ENCODE data around the gene RNF43. TPM values are rescaled to one million over a fixed set of nuclear protein-coding genes. Genes with fewer than 3 reads are reported as not detected.

RNF43 gene
- total and polyA plus RNA-seq, 2 of the 13 experiments (the other 11 are each of a cell fraction or from before 2014, with no cell fraction given) = 31.0 to 53.4 TPM

GRCh38 chr17:58417300-58418092, at the start of gene RNF43 (continued):
- TF ChIP-seq HMGXB3 (CRISPR knock-in tag; IDR thresholded peaks at IDR 0.05; ENCODE audit: borderline replicate concordance) (peak; percentile 88), SIN3A (IDR thresholded peaks at IDR 0.05; ENCODE audit: borderline replicate concordance, low read depth, low read length) (peak; percentile 95), ZNF678 (CRISPR knock-in tag; IDR thresholded peaks at IDR 0.05) (no peak), ZNF776 (CRISPR knock-in tag; IDR thresholded peaks at IDR 0.05) (no peak), AGO2 (optimal IDR thresholded peaks at IDR 0.05; ENCODE audit: low read depth, low read length) (no peak), ZNF788 (CRISPR knock-in tag; IDR thresholded peaks at IDR 0.05; ENCODE audit: borderline replicate concordance) (peak; percentile 93; the same call in 1 of the 2 replicates), ZSCAN29 (CRISPR knock-in tag; conservative IDR thresholded peaks at IDR 0.05) (peak; percentile 74; the same call in 1 of the 2 replicates), MIXL1 (CRISPR knock-in tag; IDR thresholded peaks at IDR 0.05) (peak; percentile 96), NFKB2 (CRISPR knock-in tag; IDR thresholded peaks at IDR 0.05; ENCODE audit: borderline replicate concordance) (peak; percentile 70; the same call in 1 of the 2 replicates)
- TF ChIP-seq, protein P1, sequence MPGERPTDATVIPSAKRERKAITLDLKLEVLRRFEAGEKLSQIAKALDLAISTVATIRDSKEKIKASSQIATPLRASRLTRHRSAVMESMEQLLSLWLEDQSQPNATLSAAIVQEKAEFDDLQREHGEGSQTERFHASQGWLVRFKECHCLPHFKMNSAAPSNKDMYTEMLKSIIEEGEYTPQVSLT (CRISPR knock-in tag; IDR thresholded peaks at IDR 0.05; ENCODE audit: borderline replicate concordance, low read depth) = 0 out of 2 replicates have a peak, but pooled peaks have one; percentile 94
- TF ChIP-seq, protein P2, sequence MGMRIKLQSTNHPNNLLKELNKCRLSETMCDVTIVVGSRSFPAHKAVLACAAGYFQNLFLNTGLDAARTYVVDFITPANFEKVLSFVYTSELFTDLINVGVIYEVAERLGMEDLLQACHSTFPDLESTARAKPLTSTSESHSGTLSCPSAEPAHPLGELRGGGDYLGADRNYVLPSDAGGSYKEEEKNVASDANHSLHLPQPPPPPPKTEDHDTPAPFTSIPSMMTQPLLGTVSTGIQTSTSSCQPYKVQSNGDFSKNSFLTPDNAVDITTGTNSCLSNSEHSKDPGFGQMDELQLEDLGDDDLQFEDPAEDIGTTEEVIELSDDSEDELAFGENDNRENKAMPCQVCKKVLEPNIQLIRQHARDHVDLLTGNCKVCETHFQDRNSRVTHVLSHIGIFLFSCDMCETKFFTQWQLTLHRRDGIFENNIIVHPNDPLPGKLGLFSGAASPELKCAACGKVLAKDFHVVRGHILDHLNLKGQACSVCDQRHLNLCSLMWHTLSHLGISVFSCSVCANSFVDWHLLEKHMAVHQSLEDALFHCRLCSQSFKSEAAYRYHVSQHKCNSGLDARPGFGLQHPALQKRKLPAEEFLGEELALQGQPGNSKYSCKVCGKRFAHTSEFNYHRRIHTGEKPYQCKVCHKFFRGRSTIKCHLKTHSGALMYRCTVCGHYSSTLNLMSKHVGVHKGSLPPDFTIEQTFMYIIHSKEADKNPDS (CRISPR knock-in tag; IDR thresholded peaks at IDR 0.05) = peak; percentile 99
- TF ChIP-seq, protein P3, sequence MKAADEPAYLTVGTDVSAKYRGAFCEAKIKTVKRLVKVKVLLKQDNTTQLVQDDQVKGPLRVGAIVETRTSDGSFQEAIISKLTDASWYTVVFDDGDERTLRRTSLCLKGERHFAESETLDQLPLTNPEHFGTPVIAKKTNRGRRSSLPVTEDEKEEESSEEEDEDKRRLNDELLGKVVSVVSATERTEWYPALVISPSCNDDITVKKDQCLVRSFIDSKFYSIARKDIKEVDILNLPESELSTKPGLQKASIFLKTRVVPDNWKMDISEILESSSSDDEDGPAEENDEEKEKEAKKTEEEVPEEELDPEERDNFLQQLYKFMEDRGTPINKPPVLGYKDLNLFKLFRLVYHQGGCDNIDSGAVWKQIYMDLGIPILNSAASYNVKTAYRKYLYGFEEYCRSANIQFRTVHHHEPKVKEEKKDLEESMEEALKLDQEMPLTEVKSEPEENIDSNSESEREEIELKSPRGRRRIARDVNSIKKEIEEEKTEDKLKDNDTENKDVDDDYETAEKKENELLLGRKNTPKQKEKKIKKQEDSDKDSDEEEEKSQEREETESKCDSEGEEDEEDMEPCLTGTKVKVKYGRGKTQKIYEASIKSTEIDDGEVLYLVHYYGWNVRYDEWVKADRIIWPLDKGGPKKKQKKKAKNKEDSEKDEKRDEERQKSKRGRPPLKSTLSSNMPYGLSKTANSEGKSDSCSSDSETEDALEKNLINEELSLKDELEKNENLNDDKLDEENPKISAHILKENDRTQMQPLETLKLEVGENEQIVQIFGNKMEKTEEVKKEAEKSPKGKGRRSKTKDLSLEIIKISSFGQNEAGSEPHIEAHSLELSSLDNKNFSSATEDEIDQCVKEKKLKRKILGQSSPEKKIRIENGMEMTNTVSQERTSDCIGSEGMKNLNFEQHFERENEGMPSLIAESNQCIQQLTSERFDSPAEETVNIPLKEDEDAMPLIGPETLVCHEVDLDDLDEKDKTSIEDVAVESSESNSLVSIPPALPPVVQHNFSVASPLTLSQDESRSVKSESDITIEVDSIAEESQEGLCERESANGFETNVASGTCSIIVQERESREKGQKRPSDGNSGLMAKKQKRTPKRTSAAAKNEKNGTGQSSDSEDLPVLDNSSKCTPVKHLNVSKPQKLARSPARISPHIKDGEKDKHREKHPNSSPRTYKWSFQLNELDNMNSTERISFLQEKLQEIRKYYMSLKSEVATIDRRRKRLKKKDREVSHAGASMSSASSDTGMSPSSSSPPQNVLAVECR (CRISPR knock-in tag; IDR thresholded peaks at IDR 0.05; ENCODE audit: borderline replicate concordance) = peak; percentile 92; the same call in 1 of the 2 replicates
